Measurements from ENCODE around the gene SERPINB11. TPM values are rescaled to one million over a fixed set of nuclear protein-coding genes. Genes with fewer than 3 reads are reported as not detected.

Gene SERPINB11
- total RNA-seq, 1 experiment from 2014 or later, result not detected

Other genes starting within 250 kb of the SERPINB11 start
- not detected in 2 replicates for gene SERPINB5, start 226.0 kb upstream of the SERPINB11 start, total RNA-seq (2014; rRNA removed; shearing (Covaris generic))
- not detected in 2 replicates for gene SERPINB12, start 160.6 kb upstream of the SERPINB11 start, total RNA-seq (2014; rRNA removed; shearing (Covaris generic))
- not detected in 2 replicates for gene SERPINB13, start 115.6 kb upstream of the SERPINB11 start, total RNA-seq (2014; rRNA removed; shearing (Covaris generic))
- gene SERPINB4, start 58.7 kb upstream of the SERPINB11 start, total RNA-seq (2014; rRNA removed; shearing (Covaris generic)), result not detected in 2 replicates
- not detected in 2 replicates for gene SERPINB3, start 41.1 kb upstream of the SERPINB11 start, total RNA-seq (2014; rRNA removed; shearing (Covaris generic))
- 0.21 and 0.59 TPM in 2 replicates for gene SERPINB7, start 72.5 kb downstream of the SERPINB11 start, total RNA-seq (2014; rRNA removed; shearing (Covaris generic))
- gene SERPINB2, start 184.7 kb downstream of the SERPINB11 start, total RNA-seq (2014; rRNA removed; shearing (Covaris generic)), result 0.35 TPM in 1 of 2 replicates, not detected in the other
- 1.2 TPM in 1 of 2 replicates, not detected in the other for gene SERPINB10, start 205.0 kb downstream of the SERPINB11 start, total RNA-seq (2014; rRNA removed; shearing (Covaris generic))
- gene HMSD, start 246.3 kb downstream of the SERPINB11 start, total RNA-seq (2014; rRNA removed; shearing (Covaris generic)), result not detected in 2 replicates

All from SK-MEL-5 (cell line).